MCF 10A (cell line): ENCODE data around the gene NANOS2. TPM values are rescaled to one million over a fixed set of nuclear protein-coding genes. Genes with fewer than 3 reads are reported as not detected.

Experiments
- BruUV-seq: library from RNA; stranded (reverse); fragments of 400-500 nt; replicated peaks from 2 replicates; lab custom pipeline; 2021; lab: Mats Ljungman, UMichigan
- CTCF ChIA-PET: fragments of 300-600 bp; sonication (Branson Sonifier 250); formaldehyde crosslinking; extraction: SDS; loops from one replicate; lab custom pipeline; 2021; ENCODE audit warnings: antibody characterized with exemption, inconsistent platforms; lab: Yijun Ruan, JAX
- POLR2A ChIA-PET: fragments of 300-600, 350-650 bp; sonication (Branson Sonifier 250); formaldehyde crosslinking; extraction: SDS; loops from one replicate; lab custom pipeline; 2020; ENCODE audit warnings: antibody characterized with exemption, inconsistent platforms; lab: Yijun Ruan, JAX
- DNase-seq: peaks from one replicate; pipeline ENCODE4 v3.0.0-alpha.2; 2018; ENCODE audit not compliant: unreplicated experiment
- H3K27ac Mint-ChIP-seq: one replicate; pipeline ENCODE4 v1.8.0; 2022; ENCODE audit warnings: mild to moderate bottlenecking, low read depth, mixed read lengths; ENCODE audit not compliant: unreplicated experiment
- H3K27me3 Mint-ChIP-seq: one replicate; pipeline ENCODE4 v1.8.0; 2022; ENCODE audit warnings: mixed read lengths; ENCODE audit not compliant: insufficient read depth, unreplicated experiment
- H3K36me3 Mint-ChIP-seq: one replicate; pipeline ENCODE4 v1.8.0; 2022; ENCODE audit warnings: mild to moderate bottlenecking, moderate library complexity, mixed read lengths; ENCODE audit not compliant: insufficient read depth, unreplicated experiment
- H3K4me1 Mint-ChIP-seq: one replicate; pipeline ENCODE4 v1.8.0; 2022; ENCODE audit warnings: mixed read lengths; ENCODE audit not compliant: insufficient read depth, unreplicated experiment
- H3K4me3 Mint-ChIP-seq: one replicate; pipeline ENCODE4 v1.8.0; 2022; ENCODE audit warnings: mild to moderate bottlenecking, moderate library complexity, mixed read lengths; ENCODE audit not compliant: unreplicated experiment
- H3K9me3 Mint-ChIP-seq: one replicate; pipeline ENCODE4 v1.8.0; 2022; ENCODE audit warnings: mixed read lengths; ENCODE audit not compliant: unreplicated experiment
- CTCF ChIP-seq: fragments of 200-600 bp; IDR thresholded peaks from one replicate; pipeline ENCODE4 v1.8.0; 2022; ENCODE audit warnings: antibody characterized with exemption, mild to moderate bottlenecking; ENCODE audit not compliant: unreplicated experiment
- intact Hi-C: fragments of 100-400 bp; cut with micrococcal nuclease; formaldehyde crosslinking; loops from 2 replicates; pipeline ENCODE4 v1.14.1; 2022
- total RNA-seq: library from RNA; stranded (reverse); gene quantifications from 2 replicates; pipeline ENCODE4 v1.2.3, GENCODE V29; 2022

NANOS2 gene
- total RNA-seq, 1 experiment from 2014 or later = not detected

GRCh38 chr19:45959517-45960025, 45.0 kb upstream of the NANOS2 start:
- CTCF ChIA-PET = interaction anchor here (0.5 kb wide), 1 partner anchor 111 kb away, joined by 3 read pairs; no protein-coding TSS in a partner anchor
- DNase-seq = no peak
- intact Hi-C loops = no loop called here
- H3K27me3 Mint-ChIP-seq = peaks cover 18% of the 10 kb centered on the region
- POLR2A ChIA-PET = interaction anchor here (0.6 to 1.2 kb wide), 2 partner anchors 11 to 36 kb away, joined by 3 read pairs; partner anchors contain the start of gene CCDC61
- no peak for TF ChIP-seq CTCF
- no peak overlapping the region for H3K27ac Mint-ChIP-seq
- H3K4me1 Mint-ChIP-seq = peaks cover 30% of the 10 kb centered on the region
- no peaks in the 10 kb centered on the region for H3K36me3 Mint-ChIP-seq
- BruUV-seq = no TSS peak
- H3K9me3 Mint-ChIP-seq = no peaks in the 10 kb centered on the region
- no peak overlapping the region for H3K4me3 Mint-ChIP-seq

GRCh38 chr19:45958769-45959516, 44.4 kb upstream of the NANOS2 start:
- no TSS peak for BruUV-seq
- Mint-ChIP-seq H3K9me3 (no peaks in the 10 kb centered on the region), H3K4me1 (peaks cover 30% of the 10 kb centered on the region), H3K27me3 (peaks cover 16% of the 10 kb centered on the region), H3K4me3 (no peak overlapping the region), H3K27ac (no peak overlapping the region), H3K36me3 (no peaks in the 10 kb centered on the region)
- ChIA-PET POLR2A (interaction anchor here (1.2 kb wide), 1 partner anchor 37 kb away, joined by 3 read pairs; the partner anchor contains the start of gene CCDC61), CTCF (no interaction called here)
- no peak for TF ChIP-seq CTCF
- DNase-seq = no peak
- intact Hi-C loops = no loop called here

- Mint-ChIP-seq H3K27ac (no peak overlapping the region), H3K4me3 (no peak overlapping the region), H3K36me3 (no peaks in the 10 kb centered on the region), H3K4me1 (peaks cover 30% of the 10 kb centered on the region), H3K9me3 (no peaks in the 10 kb centered on the region), H3K27me3 (peaks cover 16% of the 10 kb centered on the region)
- CTCF ChIA-PET = no interaction called here
- BruUV-seq = no TSS peak
- POLR2A ChIA-PET = interaction anchor here (1.2 kb wide), 1 partner anchor 37 kb away, joined by 3 read pairs; the partner anchor contains the start of gene CCDC61
- TF ChIP-seq CTCF = no peak
- intact Hi-C loops = no loop called here
- DNase-seq = no peak
These were observed 43.7 kb upstream of the NANOS2 start for GRCh38 chr19:45958320-45958719.

GRCh38 chr19:45955905-45956608, 41.5 kb upstream of the NANOS2 start:
- Mint-ChIP-seq H3K27ac (no peak overlapping the region), H3K4me1 (peaks cover 30% of the 10 kb centered on the region), H3K27me3 (peaks cover 16% of the 10 kb centered on the region), H3K4me3 (no peak overlapping the region), H3K9me3 (no peaks in the 10 kb centered on the region), H3K36me3 (no peaks in the 10 kb centered on the region)
- TF ChIP-seq CTCF = no peak
- no TSS peak for BruUV-seq
- CTCF ChIA-PET = interaction anchor here (2.0 kb wide), 1 partner anchor 121 kb away, joined by 4 read pairs; no protein-coding TSS in a partner anchor
- peak; percentile 83 for DNase-seq
- POLR2A ChIA-PET = no interaction called here
- intact Hi-C loops = no loop called here
